RPMI7951 (cell line): ENCODE data around the gene GPANK1. TPM values are rescaled to one million over a fixed set of nuclear protein-coding genes. Genes with fewer than 3 reads are reported as not detected.

Experiments
- DNase-seq: peaks from one replicate; pipeline ENCODE4 v3.0.0-alpha.2; 2012; ENCODE audit warnings: low read depth
- total RNA-seq: library from RNA; depleted of rRNA; stranded (reverse); fragments of >200 nt; shearing (Covaris generic); gene quantifications from 2 replicates; pipeline ENCODE4 v1.2.3, GENCODE V29; 2014

The GPANK1 gene
- total RNA-seq, 1 experiment from 2014 or later = 22.5 TPM

- peak; percentile 44 for DNase-seq
Observed at GRCh38 chr6:31663126-31663960, 1.5 kb downstream of the GPANK1 start.

- no peak for DNase-seq
Observed at GRCh38 chr6:31662124-31662723, 2.6 kb downstream of the GPANK1 start.

GRCh38 chr6:31661262-31662123 lies 3.3 kb downstream of the GPANK1 start:
- DNase-seq = no peak

GRCh38 chr6:31660381-31661261 lies 4.2 kb downstream of the GPANK1 start, which contains the start of gene C6orf47:
TSS of gene C6orf47 (minus strand) at chr6:31660778. CDS start at chr6:31659947, 831 bp downstream.
- DNase-seq = peak; percentile 86

- DNase-seq = peak; percentile 43
Observed at GRCh38 chr6:31659649-31660380, 5.0 kb downstream of the GPANK1 start.

- DNase-seq = no peak
Observed at GRCh38 chr6:31658983-31659648, 5.7 kb downstream of the GPANK1 start.

GRCh38 chr6:31658158-31658688 lies 6.6 kb downstream of the GPANK1 start:
- no peak for DNase-seq

- DNase-seq = no peak
Observed at GRCh38 chr6:31657406-31658157, 7.2 kb downstream of the GPANK1 start.

GRCh38 chr6:31655349-31656237 lies 9.2 kb downstream of the GPANK1 start, which contains the start of gene APOM:
TSS of gene APOM (plus strand) at chr6:31655894. CDS start at chr6:31655967, 73 bp downstream.
- no peak for DNase-seq

- no peak for DNase-seq
Observed at GRCh38 chr6:31654574-31655348, 10.0 kb downstream of the GPANK1 start.

- DNase-seq = peak; percentile 92
Observed at GRCh38 chr6:31652925-31653724, 11.7 kb downstream of the GPANK1 start.

- DNase-seq = peak; percentile 81
Observed at GRCh38 chr6:31651602-31652191, 13.1 kb downstream of the GPANK1 start.

GRCh38 chr6:31645325-31645724 lies 19.5 kb downstream of the GPANK1 start:
- DNase-seq = no peak

- DNase-seq = no peak
Observed at GRCh38 chr6:31643818-31644454, 20.9 kb downstream of the GPANK1 start.
